Measurements from ENCODE around the gene SPIN1. TPM values are rescaled to one million over a fixed set of nuclear protein-coding genes. Genes with fewer than 3 reads are reported as not detected.
A peak's percentile ranks its signal among the peaks of the same experiment; 100 is the strongest.

The SPIN1 gene
- total RNA-seq, 1 experiment from 2014 or later = 76.9 TPM

GRCh38 chr9:88398016-88398415 is 9.8 kb downstream of the SPIN1 start:
- BruUV-seq (replicated peaks) = no TSS peak
- in situ Hi-C loops (cut with HindIII; ENCODE audit: low pct_unique_long_range_greater_than_20kb, low sequenced_read_pairs) = no loop called here
- H3K4me3 ChIP-seq (ENCODE audit: low read depth in 2 of 2, low read length in 2 of 2) = no peak overlapping the region
- DNase-seq (ENCODE audit: low read depth, low spot score) = no peak
- H3K9me3 ChIP-seq (ENCODE audit: control insufficient read depth, insufficient read depth, low read depth, low read length) = no peaks in the 10 kb centered on the region
- no peaks in the 10 kb centered on the region for H3K36me3 ChIP-seq (ENCODE audit: control insufficient read depth, insufficient read depth, low read length)
- ATAC-seq = no peak
- CTCF ChIA-PET = no interaction called here
- H3K27me3 ChIP-seq (ENCODE audit: control insufficient read depth, insufficient read depth, low read length) = no peaks in the 10 kb centered on the region
- POLR2A ChIA-PET = no interaction called here
- intact Hi-C loops (cut with micrococcal nuclease; ENCODE audit: unreplicated experiment) = no loop called here
- no peak overlapping the region for H3K27ac ChIP-seq (ENCODE audit: low read length)
- TF ChIP-seq SIN3A (IDR thresholded peaks at IDR 0.05; ENCODE audit: borderline replicate concordance, insufficient read depth, low read depth, low read length) = no peak
- TF ChIP-seq, protein P1, sequence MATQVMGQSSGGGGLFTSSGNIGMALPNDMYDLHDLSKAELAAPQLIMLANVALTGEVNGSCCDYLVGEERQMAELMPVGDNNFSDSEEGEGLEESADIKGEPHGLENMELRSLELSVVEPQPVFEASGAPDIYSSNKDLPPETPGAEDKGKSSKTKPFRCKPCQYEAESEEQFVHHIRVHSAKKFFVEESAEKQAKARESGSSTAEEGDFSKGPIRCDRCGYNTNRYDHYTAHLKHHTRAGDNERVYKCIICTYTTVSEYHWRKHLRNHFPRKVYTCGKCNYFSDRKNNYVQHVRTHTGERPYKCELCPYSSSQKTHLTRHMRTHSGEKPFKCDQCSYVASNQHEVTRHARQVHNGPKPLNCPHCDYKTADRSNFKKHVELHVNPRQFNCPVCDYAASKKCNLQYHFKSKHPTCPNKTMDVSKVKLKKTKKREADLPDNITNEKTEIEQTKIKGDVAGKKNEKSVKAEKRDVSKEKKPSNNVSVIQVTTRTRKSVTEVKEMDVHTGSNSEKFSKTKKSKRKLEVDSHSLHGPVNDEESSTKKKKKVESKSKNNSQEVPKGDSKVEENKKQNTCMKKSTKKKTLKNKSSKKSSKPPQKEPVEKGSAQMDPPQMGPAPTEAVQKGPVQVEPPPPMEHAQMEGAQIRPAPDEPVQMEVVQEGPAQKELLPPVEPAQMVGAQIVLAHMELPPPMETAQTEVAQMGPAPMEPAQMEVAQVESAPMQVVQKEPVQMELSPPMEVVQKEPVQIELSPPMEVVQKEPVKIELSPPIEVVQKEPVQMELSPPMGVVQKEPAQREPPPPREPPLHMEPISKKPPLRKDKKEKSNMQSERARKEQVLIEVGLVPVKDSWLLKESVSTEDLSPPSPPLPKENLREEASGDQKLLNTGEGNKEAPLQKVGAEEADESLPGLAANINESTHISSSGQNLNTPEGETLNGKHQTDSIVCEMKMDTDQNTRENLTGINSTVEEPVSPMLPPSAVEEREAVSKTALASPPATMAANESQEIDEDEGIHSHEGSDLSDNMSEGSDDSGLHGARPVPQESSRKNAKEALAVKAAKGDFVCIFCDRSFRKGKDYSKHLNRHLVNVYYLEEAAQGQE (IDR thresholded peaks at IDR 0.05; ENCODE audit: insufficient read depth in 1 of 2, low read depth in 2 of 2, low read length in 1 of 2) = no peak
- H3K4me1 ChIP-seq (ENCODE audit: control insufficient read depth, insufficient read depth, low read length) = peaks cover 15% of the 10 kb centered on the region

DNA sequence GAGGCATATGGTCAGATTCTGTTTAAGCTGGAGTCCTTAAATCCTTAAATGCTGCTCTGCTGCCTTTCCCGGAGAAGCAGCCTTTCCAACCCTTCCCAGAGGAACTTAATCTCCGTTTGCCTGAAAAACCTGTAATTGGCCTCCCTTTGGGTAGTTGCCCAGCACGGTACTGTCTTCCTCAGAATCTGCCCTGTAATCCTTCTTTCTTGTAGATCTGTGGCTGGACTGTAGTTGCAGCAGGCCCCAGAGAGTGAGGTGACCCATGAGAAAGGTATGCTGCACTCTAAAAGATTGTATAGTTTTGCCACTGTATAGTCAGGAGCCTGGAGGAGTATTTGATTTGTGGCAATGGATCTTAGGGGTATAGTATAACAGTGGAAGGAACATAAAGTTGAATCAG is 11.7 kb downstream of the SPIN1 start:
- Histone ChIP-seq H3K4me3 (ENCODE audit: low read depth in 2 of 2, low read length in 2 of 2) (no peak overlapping the region), H3K27ac (ENCODE audit: low read length) (peak overlapping the region; percentile 59), H3K36me3 (ENCODE audit: control insufficient read depth, insufficient read depth, low read length) (no peaks in the 10 kb centered on the region), H3K4me1 (ENCODE audit: control insufficient read depth, insufficient read depth, low read length) (peaks cover 15% of the 10 kb centered on the region), H3K27me3 (ENCODE audit: control insufficient read depth, insufficient read depth, low read length) (no peaks in the 10 kb centered on the region), H3K9me3 (ENCODE audit: control insufficient read depth, insufficient read depth, low read depth, low read length) (no peaks in the 10 kb centered on the region)
- POLR2A ChIA-PET = no interaction called here
- BruUV-seq (replicated peaks) = no TSS peak
- CTCF ChIA-PET = no interaction called here
- ATAC-seq (peak; percentile 82), DNase-seq (ENCODE audit: low read depth, low spot score) (no peak)
- in situ Hi-C loops (cut with HindIII; ENCODE audit: low pct_unique_long_range_greater_than_20kb, low sequenced_read_pairs) (no loop called here), intact Hi-C loops (cut with micrococcal nuclease; ENCODE audit: unreplicated experiment) (no loop called here)
- TF ChIP-seq, protein P2, sequence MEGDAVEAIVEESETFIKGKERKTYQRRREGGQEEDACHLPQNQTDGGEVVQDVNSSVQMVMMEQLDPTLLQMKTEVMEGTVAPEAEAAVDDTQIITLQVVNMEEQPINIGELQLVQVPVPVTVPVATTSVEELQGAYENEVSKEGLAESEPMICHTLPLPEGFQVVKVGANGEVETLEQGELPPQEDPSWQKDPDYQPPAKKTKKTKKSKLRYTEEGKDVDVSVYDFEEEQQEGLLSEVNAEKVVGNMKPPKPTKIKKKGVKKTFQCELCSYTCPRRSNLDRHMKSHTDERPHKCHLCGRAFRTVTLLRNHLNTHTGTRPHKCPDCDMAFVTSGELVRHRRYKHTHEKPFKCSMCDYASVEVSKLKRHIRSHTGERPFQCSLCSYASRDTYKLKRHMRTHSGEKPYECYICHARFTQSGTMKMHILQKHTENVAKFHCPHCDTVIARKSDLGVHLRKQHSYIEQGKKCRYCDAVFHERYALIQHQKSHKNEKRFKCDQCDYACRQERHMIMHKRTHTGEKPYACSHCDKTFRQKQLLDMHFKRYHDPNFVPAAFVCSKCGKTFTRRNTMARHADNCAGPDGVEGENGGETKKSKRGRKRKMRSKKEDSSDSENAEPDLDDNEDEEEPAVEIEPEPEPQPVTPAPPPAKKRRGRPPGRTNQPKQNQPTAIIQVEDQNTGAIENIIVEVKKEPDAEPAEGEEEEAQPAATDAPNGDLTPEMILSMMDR (IDR thresholded peaks at IDR 0.05) = no peak
- TF ChIP-seq POLR2AphosphoS5 (IDR thresholded peaks at IDR 0.05; ENCODE audit: low read depth, low read length) (no peak), TCF7L2 (IDR thresholded peaks at IDR 0.05; ENCODE audit: low read depth, low read length) (no peak), SIN3A (IDR thresholded peaks at IDR 0.05; ENCODE audit: borderline replicate concordance, insufficient read depth, low read depth, low read length) (no peak)
- TF ChIP-seq, protein P1 (IDR thresholded peaks at IDR 0.05; ENCODE audit: insufficient read depth in 1 of 2, low read depth in 2 of 2, low read length in 1 of 2) = no peak
